Head of caudate nucleus (tissue), 42 donors: ENCODE measurements around the gene DNAJB6.

ENCODE experiments used
- DNase-seq, 42 donors: peaks; one replicate each; pipeline versions ENCODE4 v3.0.0 to v3.0.0-alpha.2; 2020 to 2021; ENCODE audit warnings: mixed read lengths in 7 of 42
- intact Hi-C: fragments of 100-400 bp; cut with DNase I; formaldehyde crosslinking; loops from one replicate; pipeline ENCODE4 v1.15.0; 2022

The DNAJB6 gene

DNA sequence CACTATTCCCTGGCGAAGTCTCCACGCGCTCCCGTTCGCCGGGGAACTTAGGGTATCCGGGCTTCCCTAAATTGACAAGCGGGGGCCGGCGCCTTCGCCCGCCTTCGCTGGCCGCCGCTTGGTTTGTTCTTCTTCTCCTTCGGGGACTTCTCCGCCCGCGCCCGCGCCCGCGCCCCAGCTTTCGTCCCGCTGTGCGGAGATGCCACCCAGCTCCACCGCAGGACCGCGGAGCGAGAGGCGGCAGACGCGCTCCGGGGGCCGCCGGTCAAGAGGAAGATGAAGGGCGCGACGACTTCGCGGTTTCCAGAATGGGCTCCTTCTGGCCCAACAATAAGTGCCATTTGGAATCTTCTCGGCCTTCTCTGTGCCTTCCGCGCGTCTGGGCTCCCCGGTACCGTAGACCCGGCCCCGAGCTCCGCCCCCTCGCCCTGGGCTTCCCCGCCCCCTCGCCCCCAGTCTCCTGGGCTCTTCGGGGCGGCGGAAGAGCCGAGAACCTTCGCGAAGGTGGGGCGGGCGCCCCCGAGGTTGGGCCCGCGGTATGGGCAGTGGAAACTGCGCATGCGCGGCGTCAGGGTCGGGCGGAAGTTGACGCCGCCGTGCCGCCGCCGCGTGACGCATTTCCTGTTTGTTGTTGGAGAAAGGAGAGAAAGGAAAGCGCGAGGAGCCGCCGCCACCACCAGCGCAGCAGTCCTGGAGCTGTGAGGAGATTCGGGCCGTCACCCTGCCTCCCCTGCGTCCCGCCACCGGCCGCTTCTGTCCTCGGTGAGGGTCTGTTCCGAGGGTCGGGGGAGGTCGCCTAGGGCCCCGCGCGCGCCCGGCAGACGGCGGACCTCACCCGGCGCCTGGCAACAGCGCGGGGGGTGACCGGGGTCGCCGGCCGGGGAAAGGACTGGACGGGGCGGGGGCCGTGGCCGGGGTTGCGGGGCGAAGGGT is at the start of gene DNAJB6:
Gene DNAJB6 (plus strand): TSS at position 622 of the 933 bp plus-strand sequence. CDS start 21,569 bp downstream, outside the sequence.
- DNase-seq = peak; percentile 77 to 97 (median 92)
- intact Hi-C loops = loop anchor here (5.0 to 10.0 kb wide), 2 partner anchors 199 to 442 kb away; partner anchors contain the start of genes LMBR1 and UBE3C

DNA sequence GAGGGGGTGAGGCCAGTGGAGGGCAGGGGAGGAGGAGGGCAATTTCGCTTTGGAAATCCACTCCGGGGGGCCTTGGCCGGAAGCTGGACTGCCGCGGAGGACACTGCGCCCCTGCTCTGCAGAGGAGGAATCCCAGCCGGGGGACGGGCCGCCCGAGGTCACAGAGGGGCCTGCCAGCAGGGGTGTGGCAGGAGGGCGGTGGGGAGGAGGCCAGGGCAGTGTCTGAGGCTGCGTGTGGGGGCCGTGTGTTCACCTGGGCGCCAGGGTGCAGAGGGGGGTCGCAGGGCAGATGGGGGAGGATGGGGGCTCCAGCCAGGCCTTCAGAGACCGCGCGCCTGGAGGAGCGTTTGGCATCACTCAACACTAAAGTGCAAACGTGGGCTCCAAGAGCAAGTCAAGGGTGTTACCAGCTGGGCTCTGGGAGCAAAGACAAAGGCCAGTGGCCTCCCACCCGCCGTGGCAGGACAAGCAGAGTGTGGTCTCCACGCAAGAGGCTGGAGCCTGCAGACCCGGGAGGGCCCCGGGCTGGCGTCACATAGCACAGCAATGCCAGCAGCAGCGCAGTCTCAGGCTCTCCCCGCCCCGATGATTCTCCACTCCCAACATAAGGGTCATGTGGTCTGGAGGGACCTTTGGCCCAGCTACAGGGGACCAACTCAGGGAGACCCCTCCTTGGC is 45.3 kb upstream of the DNAJB6 start:
- intact Hi-C loops = no loop called here
- no peak for DNase-seq

DNA sequence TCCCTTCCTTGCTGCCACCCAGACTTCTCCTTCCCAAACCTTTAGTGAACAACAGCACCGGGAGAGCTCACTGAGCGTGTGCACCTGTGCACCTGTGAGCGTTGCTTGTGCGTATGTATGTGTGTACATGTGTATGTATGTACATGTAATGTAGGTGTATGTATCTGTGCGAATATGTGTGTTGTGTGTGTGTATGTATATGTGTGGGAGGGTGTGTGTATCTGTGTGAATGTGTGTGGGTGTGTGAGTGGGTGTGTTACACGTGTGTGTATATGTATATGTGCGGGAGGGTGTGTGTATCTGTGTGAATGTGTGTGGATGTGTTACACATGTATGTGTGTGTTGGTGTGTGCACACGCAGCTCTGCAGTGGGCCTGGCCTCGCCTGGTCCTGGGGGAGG is 44.5 kb upstream of the DNAJB6 start:
- no peak for DNase-seq
- intact Hi-C loops = no loop called here

DNA sequence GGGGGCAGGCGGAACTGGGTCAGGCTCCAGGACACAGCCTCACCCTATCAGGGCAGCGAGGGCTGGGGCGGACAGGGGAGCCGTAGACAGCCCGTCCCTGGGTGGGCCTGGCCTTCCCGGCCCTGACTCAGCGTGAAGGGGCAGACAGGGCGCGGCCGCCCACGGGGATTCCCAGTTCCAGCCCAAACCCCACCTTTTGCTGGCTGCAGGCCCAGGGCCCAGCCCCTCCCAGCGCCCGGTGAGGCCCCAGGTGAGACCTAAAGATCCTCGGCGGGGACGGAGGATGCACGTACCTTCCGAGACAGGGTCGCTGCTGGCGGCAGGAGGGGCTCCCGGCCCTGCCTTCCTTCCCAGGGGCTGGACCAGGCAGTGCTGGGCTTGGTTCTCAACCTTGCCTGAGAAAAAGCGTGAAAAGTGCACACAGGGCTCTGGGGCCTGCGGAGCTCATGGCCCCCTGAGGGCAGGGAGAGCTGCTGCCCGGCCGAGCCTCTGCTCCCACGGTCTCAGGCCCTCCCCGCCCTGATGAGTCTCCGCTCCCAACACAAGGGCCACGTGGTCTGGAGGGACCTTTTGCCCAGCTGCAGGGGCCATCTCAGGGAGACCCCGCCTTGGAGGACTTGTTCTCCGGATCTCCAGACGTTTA is 43.9 kb upstream of the DNAJB6 start:
- DNase-seq = no peak
- intact Hi-C loops = no loop called here

DNA sequence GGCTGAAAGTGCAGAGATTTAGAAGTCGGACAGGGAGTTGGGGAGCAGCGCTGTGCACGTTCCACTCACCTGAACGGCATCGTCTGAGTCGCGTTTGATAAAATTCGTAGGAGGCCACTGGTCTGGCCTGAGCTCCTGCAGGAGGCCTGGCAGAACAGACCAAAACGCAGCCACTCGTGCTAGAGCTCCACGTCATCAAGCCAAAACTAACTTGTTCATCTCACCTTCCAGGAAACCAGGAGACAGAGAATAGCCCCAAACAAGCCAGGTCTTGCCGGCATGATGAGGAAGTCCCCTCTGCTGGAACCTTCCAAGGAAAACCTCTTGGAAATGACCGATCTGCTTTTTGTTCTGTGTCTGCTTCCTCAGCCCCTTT is 43.4 kb upstream of the DNAJB6 start:
- no peak for DNase-seq
- intact Hi-C loops = no loop called here

DNA sequence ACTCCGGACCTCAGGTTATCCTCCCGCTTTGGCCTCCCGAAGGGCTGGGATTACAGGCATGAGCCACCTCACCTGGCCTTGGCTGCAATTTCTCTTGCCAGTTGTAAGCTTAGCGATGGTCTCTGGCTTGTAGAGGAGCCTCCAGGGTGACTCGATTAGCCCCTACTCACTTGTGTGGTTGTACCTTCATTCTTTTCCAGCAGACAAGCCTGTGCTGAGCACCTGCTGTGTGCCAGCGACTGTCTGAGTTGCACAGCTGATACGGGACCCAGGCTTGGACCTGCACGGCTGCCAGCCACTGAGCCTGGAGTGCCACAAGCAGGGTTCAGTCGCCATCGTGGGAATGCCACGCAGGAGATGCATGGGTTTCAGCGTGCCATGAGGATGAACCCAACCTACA is 42.0 kb upstream of the DNAJB6 start:
- no peak for DNase-seq
- intact Hi-C loops = no loop called here

DNA sequence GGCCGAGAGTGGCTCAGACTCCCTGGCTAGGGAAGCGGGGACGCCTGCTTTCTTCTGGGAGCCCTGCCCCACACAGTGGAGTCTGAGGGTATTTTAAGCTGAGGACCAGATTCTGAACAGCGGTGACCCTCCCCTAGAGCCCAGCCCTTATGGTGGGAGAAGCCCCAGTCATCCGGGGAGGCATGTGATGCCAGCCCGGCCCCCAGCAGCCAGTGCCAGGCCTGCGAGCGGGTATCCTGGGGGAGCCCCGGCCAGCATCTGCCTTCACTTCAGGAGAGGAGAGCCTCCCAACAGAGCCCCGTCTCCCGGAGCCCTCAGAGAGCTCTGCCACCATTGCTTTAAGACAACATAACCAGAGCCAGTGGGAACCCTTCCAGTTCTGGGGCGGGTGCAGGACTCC is 41.5 kb upstream of the DNAJB6 start:
- no peak for DNase-seq
- intact Hi-C loops = no loop called here

DNA sequence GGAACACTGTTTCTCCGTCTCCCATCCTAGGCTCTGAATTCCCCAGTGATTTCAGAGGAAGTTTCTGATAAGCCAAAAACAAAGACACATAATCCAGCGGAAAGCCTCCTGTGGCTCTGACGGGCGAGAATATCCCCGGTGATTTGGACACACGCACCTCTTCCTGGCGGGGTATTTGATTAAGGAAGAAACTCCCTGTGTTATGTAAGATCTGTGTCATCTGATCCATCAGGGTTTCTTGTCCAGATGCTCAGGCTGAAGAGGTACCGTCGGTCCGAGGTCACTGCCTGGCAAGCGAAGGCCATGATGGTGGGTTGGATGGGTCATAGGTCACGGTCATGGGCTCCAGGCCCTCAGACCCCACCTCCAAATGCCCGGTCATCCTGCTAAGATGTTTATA is 39.6 kb upstream of the DNAJB6 start:
- DNase-seq = no peak
- intact Hi-C loops = no loop called here

DNA sequence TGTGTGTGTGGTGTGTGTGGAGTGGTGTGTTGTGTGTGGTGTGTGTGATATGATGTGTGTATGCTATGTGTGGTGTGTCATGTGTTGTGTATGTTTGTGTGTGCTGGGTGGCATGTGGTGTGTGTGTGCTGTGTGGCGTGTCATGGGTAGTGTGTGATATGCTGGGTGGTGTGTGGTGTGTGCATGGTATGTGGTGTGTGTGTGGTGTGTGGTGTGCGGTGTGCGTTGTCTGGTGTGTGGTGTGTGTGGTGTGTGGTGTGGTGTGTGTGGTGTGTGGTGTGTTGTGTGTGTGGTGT is 37.5 kb upstream of the DNAJB6 start:
- intact Hi-C loops = no loop called here
- DNase-seq = no peak

DNA sequence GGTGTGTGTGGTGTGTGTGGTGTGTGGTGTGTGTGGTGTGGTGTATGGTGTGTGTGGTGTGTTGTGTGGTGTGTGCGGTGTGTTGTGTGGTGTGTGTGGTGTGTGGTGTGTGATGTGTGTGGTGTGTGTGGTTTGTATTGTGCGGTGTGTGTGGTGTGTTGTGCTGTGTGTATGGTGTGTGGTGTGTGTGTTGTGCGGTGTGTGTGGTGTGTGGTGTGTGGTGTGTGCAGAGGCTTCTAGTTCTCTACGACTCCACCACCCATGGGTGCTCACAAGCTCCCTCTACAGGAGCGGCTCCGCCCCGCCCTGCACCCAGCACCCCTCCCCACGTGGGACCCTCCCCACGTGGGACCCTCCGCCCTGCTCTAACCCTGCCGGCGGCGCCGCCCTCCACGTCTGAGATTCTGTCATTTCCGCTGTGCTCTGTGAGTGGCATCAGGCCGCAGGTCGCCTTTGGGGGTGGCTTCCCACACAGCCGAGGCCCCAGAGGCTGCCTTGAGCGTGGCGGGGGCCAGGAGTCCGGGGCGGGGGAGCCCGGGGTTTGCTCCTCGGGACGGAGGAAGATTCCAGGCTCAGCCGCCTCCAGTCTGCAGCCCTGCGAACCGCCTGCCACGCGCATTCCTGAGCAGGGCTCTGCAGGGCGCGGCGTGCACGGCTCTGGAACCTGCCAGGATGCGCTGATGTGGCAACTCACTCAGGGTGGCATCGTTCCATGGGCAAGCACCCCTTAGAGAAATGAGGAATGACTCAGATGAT is 37.0 kb upstream of the DNAJB6 start:
- intact Hi-C loops = no loop called here
- DNase-seq = peak in 23 of 42 donors; percentile 13 to 70 (median 38)

DNA sequence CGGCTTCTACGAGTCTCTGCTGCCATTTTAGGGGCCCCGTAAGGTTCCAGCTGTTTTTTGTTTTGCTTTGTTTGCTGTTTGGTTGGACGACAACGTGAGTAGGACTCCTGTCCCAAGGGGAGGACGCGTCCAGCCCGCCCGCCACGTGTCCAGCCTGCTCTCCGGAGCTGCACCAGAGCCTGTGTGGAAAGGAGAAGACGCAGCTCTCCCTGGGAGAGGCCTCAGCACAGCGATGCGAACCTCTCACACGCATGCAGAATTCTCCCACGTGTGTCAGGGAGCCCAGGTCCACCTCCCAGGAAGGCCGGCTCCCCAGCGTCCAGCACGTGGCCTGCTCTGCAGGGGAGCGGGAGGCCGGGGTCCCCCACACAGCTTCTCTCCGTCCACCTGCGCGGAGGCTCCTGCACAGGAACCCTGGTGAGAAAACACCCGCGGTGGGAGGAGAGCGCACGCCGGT is 36.4 kb upstream of the DNAJB6 start:
- no peak for DNase-seq
- intact Hi-C loops = no loop called here

DNA sequence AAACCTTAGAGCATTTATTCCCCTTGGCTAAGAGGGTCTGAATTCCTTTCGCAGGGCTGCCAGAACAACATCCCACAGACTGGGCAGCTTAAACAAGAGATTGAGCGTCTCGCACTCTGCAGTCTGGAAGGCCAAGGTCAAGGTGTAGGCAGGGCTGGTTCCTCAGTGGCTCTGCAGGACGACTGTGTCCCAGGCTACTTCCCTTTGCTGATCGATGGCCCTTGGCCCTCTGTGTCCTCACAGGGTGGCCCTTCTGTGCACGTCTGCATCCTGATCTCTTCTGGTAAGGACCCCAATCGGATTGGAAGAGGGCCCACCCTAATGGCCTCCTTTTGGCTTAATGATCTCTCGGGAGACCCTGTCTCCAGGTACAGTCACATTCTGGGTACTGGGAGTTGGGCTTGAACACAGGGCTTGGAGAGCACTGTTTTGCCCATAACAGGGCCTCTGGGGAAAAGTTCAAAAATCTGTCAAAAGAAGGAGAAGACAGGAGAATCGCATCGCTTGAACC is 35.1 kb upstream of the DNAJB6 start:
- intact Hi-C loops = no loop called here
- no peak for DNase-seq

DNA sequence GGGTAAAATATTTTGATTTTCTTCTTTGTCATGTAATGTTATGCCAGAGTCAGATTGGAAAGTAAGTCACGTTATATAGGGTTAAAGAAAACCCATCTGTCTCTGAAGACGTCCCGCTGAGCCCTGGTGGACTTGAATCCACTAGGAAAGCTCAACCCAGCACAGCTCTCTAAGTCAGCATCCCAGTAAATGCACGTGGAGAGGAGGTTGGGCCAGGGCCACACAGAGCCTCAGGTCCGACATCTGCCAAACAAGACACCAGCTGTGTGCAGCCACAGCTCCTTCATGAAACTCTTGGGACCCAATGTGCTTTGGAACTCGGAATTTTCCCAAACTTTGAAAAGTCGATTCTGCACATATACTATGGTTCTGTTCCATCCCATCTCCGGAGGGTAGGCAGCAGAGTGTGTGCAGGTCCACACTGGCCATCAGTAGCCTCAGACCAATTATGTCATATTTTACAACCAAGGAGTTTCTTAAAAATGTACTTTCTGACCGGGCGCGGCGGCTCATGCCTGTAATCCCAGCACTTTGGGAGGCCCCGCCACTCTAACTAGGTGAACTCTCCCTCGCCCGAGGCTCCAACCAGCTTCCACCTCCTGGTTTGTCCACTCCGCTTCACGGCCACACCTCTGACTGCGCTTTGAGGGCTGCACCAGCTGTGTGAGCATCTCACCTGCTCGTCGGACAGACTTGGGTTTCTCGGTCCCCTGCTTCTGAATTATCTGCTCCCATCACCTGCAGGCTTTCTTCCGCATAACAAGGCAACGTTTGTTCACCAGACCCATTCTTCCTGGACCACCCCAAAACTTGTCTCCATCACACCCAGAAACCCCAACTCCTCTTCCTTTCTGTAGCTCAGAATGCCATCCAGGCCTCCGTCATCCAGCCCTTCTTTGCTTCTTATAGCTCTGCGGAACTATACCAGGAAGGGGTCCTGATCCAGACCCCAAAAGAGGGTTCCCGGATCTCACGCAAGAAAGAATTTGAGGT is 29.7 kb upstream of the DNAJB6 start:
- intact Hi-C loops = no loop called here
- no peak for DNase-seq

DNA sequence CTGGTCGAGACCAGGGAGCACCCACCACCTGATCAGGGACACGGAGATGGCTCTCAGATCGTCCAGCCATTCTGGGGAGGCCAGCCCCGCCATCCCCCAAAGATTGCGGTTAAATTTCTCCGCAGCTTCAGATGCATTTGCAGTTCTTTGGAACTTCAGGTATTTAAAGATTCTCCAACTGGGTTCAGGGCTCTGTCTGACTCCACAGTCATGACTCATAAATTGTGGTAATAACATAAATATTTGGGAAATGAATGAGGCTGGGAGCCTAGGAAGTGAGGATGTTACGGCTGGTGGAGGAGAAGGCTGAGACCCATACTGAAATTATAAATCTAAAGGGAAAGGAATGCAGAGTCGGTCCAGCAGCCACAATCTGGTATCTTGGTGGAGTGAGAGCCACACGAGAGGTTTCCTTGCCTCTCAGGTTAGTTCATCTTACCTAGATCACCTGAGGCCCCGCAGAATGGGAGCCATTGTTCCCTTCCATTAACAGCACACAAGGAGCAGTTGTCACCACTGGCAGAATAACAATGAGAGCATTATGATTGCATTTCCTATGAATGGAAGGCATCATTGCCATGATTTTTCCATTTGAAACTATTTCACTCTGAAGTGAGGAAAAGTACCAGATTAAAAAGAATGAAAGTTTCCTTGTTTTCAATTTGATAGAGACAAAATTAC is 26.7 kb upstream of the DNAJB6 start:
- intact Hi-C loops = no loop called here
- DNase-seq = peak in 8 of 42 donors; percentile 23 to 57 (median 32)

DNA sequence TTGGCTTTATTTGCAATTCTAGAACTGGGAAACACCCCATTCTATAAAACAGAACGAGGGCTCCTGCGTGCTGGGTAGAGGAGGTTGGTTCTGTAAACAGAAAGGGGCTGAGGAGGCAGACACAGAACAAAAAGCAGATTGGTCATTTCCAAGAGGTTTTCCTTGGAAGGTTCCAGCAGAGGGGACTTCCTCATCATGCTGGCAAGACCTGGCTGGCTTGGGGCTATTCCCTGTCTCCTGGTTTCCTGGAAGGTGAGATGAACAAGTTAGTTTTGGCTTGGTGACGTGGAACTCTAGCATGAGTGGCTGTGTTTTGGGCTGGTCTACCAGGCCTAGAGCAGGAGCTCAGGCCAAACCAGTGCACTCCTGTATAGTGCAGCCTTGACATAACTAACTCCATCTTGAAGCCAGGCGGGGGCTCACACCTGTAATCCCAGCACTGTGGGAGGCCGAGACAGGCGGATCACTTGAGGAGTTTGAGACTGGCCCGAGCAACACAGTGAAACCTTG is 26.1 kb upstream of the DNAJB6 start:
- intact Hi-C loops = no loop called here
- DNase-seq = no peak

DNA sequence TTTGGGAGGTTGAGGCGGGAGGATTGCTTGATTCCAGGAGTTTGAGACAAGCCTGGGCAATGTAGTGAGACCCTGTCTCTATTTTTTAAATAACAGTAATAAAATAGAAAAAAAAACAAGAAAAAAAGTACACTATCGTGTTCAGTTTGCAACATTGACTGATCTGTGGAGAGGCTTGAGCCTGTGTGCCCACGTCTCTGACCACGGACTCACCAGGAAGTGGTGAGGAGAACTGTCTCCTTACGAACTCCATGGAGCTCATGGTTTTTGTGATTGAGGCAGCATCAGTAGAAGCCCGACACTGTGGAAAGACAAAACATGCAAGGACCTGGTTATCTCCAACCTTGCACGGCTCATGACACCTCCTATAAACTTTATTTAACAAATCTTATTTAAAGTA is 23.9 kb upstream of the DNAJB6 start:
- DNase-seq = no peak
- intact Hi-C loops = no loop called here

DNA sequence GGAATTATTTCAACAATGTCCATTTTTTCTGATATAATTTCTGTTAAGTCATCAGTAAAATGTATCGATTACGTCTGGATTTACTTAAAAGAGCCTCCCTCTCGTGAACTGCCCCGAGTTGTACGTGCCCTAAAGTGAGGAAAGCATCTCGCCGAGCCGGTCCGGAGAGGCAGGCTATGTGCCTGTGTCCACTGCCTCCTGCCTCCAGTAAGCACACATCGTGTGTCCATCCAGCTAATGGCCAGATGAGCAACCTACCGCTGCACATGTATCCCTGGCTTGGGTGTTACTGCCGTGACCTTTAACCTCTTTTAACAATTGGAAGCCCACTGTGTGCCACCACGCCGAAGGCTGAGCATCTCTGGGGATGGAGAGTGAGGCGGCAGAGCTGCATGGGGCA is 23.2 kb upstream of the DNAJB6 start:
- intact Hi-C loops = no loop called here
- DNase-seq = no peak
